Suprapubic skin (tissue), 4 donors: ENCODE results near the gene SRPX. TPM values are rescaled to one million over a fixed set of nuclear protein-coding genes. Genes with fewer than 3 reads are reported as not detected.

Experiments
- DNase-seq, 2 donors: peaks; one replicate each; pipeline ENCODE4 v3.0.0-alpha.2; 2019; ENCODE audit warnings: low spot score in 2 of 2
- H3K27ac ChIP-seq: fragments of 200-600 bp; sonication (generic); one replicate; pipeline ENCODE4 v1.5.1; 2019
- H3K27me3 ChIP-seq: fragments of 200-600 bp; sonication (generic); one replicate; pipeline ENCODE4 v1.5.1; 2019
- H3K36me3 ChIP-seq: fragments of 200-600 bp; sonication (generic); one replicate; pipeline ENCODE4 v1.5.1; 2019
- H3K4me1 ChIP-seq: fragments of 200-600 bp; sonication (generic); one replicate; pipeline ENCODE4 v1.5.1; 2019
- H3K4me3 ChIP-seq: fragments of 200-600 bp; sonication (generic); one replicate; pipeline ENCODE4 v1.5.1; 2019; ENCODE audit warnings: mild to moderate bottlenecking
- H3K9me3 ChIP-seq: fragments of 200-600 bp; sonication (generic); one replicate; pipeline ENCODE4 v1.5.1; 2019
- EP300 ChIP-seq: sonication (generic); formaldehyde crosslinking; IDR thresholded peaks from one replicate; pipeline ENCODE4 v1.6.1; 2017; ENCODE audit warnings: antibody characterized with exemption
- POLR2A ChIP-seq, 2 donors: fragments of 450-650 bp; IDR thresholded peaks; one replicate each; pipeline ENCODE4 v1.6.1; 2017; ENCODE audit warnings: antibody characterized with exemption in 2 of 2, mild to moderate bottlenecking in 2 of 2, moderate library complexity in 2 of 2
- POLR2AphosphoS5 ChIP-seq, 3 donors: sonication (generic); formaldehyde crosslinking; IDR thresholded peaks; one replicate each; pipeline ENCODE4 v1.6.1; 2017; ENCODE audit warnings: antibody characterized with exemption in 3 of 3
- WGBS: methylation state at CpG from one replicate; pipeline ENCODE4 v1.1.5; 2018; 5-methylcytosine and 5-hydroxymethylcytosine counted together
- total RNA-seq, 4 donors: library from RNA; depleted of rRNA; stranded (reverse); fragments of >200 nt; gene quantifications; one replicate each; pipeline ENCODE4 v1.1.0, GENCODE V29; 2016
- TF ChIP-seq, protein P1 (sequence below), 2 donors: fragments of 200-600 bp in 1 of 2; fragments of 450-650 bp in 1 of 2; sonication (generic) in 1 of 2; IDR thresholded peaks; one replicate each; pipeline ENCODE4 v1.5.1; 2016 to 2019; ENCODE audit warnings: antibody characterized with exemption in 2 of 2, mild to moderate bottlenecking in 1 of 2, moderate library complexity in 1 of 2

Gene SRPX
- total RNA-seq, 4 donors from 2014 or later: 18.4 to 46.5 (median 36.4) TPM

DNA sequence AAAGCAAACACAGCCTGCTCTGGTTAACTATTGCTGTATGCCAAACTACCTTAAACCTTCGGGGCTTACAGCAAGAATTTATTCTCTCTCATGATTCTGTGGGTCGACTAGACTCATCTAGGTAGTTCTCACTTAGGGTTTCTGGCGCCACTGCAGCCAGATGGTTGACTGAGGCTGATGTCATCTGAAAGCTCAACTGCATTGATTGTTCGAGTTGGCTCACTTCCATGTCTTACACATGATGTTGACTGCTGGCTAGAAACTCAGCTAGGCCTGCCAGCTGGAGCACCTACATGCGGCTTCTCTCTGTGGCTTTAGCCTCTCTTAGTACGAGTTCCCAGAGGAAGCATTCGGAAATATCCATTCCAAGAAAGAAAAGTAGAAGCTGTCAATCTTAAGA is 103.2 kb downstream of the SRPX start:
- Histone ChIP-seq H3K4me1 (no peaks in the 10 kb centered on the region), H3K27me3 (no peaks in the 10 kb centered on the region), H3K9me3 (no peaks in the 10 kb centered on the region), H3K36me3 (no peaks in the 10 kb centered on the region), H3K4me3 (no peak overlapping the region), H3K27ac (no peak overlapping the region)
- WGBS: 61% methylated on average over 7 of the region's 7 CpGs
- no peak for DNase-seq
- TF ChIP-seq POLR2A (IDR thresholded peaks at IDR 0.05) (no peak), POLR2AphosphoS5 (IDR thresholded peaks at IDR 0.05) (no peak), EP300 (no peak)
- TF ChIP-seq, protein P1, sequence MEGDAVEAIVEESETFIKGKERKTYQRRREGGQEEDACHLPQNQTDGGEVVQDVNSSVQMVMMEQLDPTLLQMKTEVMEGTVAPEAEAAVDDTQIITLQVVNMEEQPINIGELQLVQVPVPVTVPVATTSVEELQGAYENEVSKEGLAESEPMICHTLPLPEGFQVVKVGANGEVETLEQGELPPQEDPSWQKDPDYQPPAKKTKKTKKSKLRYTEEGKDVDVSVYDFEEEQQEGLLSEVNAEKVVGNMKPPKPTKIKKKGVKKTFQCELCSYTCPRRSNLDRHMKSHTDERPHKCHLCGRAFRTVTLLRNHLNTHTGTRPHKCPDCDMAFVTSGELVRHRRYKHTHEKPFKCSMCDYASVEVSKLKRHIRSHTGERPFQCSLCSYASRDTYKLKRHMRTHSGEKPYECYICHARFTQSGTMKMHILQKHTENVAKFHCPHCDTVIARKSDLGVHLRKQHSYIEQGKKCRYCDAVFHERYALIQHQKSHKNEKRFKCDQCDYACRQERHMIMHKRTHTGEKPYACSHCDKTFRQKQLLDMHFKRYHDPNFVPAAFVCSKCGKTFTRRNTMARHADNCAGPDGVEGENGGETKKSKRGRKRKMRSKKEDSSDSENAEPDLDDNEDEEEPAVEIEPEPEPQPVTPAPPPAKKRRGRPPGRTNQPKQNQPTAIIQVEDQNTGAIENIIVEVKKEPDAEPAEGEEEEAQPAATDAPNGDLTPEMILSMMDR (IDR thresholded peaks at IDR 0.05): no peak

DNA sequence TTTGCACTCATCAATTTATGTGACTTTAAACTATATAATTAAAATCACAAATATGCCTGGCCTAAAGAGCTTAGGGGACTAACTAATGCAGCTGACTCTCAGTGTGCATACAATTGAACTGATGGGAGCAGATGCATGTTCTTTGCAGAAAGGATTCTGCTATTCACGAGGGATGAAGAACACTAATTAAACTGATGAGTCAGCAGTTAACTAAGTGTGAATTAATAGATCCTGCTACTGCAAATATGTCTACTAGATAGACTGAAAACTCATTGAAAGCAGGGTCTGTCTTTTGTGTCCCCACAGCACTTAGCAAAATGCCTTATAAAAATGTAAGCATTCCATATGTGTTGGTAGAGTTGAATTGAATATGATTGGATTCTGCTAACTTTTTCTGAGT is 104.0 kb downstream of the SRPX start:
- 74% methylated on average over 1 of the region's 1 CpG for WGBS

DNA sequence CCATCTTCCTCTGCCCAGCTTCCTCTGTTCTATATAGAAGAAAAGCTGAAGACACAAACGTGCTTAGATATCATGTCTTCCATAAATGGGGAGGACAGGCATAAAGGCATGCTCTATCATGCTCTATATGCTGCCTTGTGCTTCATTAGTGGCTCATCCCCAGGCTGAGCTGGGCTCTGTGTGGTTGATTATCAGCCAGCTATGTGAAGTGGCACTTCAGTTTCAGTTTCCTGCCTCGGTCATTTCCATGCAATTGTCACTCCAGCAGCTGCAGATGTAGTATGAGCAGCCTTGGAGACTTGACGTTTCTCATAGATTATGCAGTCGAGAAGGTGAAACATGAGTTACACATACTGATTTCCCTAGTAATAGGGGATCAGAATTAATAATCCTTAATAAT is 108.1 kb downstream of the SRPX start:
- no peak overlapping the region for H3K4me3 ChIP-seq
- no peaks in the 10 kb centered on the region for H3K9me3 ChIP-seq
- no peaks in the 10 kb centered on the region for H3K4me1 ChIP-seq
- TF ChIP-seq, protein P1 (IDR thresholded peaks at IDR 0.05): no peak
- TF ChIP-seq EP300 (no peak), POLR2AphosphoS5 (IDR thresholded peaks at IDR 0.05) (no peak), POLR2A (IDR thresholded peaks at IDR 0.05) (no peak)
- no peaks in the 10 kb centered on the region for H3K27me3 ChIP-seq
- DNase-seq: no peak
- no peaks in the 10 kb centered on the region for H3K36me3 ChIP-seq
- WGBS: 49% methylated on average over 4 of the region's 4 CpGs
- no peak overlapping the region for H3K27ac ChIP-seq

More for the DNA sequence above, 104.0 kb downstream of the SRPX start:
- DNase-seq: no peak
- Histone ChIP-seq H3K4me1 (no peaks in the 10 kb centered on the region), H3K4me3 (no peak overlapping the region), H3K27me3 (no peaks in the 10 kb centered on the region), H3K27ac (no peak overlapping the region), H3K9me3 (no peaks in the 10 kb centered on the region), H3K36me3 (no peaks in the 10 kb centered on the region)
- TF ChIP-seq POLR2AphosphoS5 (IDR thresholded peaks at IDR 0.05): no peak
- TF ChIP-seq, protein P1 (IDR thresholded peaks at IDR 0.05): no peak
- no peak for TF ChIP-seq EP300
- no peak for TF ChIP-seq POLR2A (IDR thresholded peaks at IDR 0.05)

DNA sequence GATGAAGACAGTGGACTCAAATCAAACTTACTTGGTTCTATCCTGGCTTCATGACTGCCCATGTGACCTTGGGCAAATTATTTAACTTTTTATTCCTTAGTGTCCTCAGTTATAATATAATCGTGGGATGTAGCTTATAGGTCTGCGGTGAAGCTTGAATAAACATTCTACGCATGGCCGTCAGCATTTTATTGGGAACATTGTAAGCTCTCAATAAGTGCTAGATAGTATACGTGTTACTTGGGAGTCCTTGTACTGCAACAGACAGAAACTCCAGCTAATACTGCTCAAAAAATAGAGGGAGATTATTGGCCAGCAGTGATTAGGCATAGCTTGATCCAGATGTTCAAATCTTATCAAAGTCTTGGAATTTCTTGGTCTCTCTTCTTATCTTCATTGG is 109.5 kb downstream of the SRPX start:
- 87% methylated on average over 5 of the region's 5 CpGs for WGBS
- Histone ChIP-seq H3K36me3 (no peaks in the 10 kb centered on the region), H3K27ac (no peak overlapping the region), H3K4me3 (no peak overlapping the region), H3K27me3 (no peaks in the 10 kb centered on the region), H3K4me1 (peaks cover 3% of the 10 kb centered on the region), H3K9me3 (no peaks in the 10 kb centered on the region)
- DNase-seq: no peak
- no peak for TF ChIP-seq EP300
- TF ChIP-seq POLR2A (IDR thresholded peaks at IDR 0.05): no peak
- TF ChIP-seq POLR2AphosphoS5 (IDR thresholded peaks at IDR 0.05): no peak
- TF ChIP-seq, protein P1 (IDR thresholded peaks at IDR 0.05): no peak

DNA sequence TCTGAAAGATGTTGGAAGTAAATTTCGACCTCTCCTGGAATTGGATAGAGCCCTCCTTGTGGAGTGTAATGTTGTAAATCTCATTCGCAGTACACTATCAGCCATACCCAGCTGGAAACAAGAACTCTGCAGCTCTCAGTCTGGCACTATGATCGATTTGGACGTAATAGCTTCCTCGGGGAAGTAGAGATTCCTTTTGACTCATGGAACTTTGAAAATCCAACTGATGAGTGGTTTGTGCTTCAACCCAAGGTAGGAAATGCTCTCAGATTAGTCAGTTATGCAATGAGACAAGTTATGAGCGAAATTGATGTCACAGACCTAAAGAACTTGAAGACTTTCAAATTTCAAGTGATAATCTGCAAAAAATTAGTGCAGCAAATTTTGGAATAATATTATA is 110.4 kb downstream of the SRPX start:
- Histone ChIP-seq H3K9me3 (no peaks in the 10 kb centered on the region), H3K36me3 (no peaks in the 10 kb centered on the region), H3K27ac (no peak overlapping the region), H3K27me3 (no peaks in the 10 kb centered on the region), H3K4me1 (peaks cover 3% of the 10 kb centered on the region), H3K4me3 (no peak overlapping the region)
- no peak for DNase-seq
- 66% methylated on average over 6 of the region's 6 CpGs for WGBS
- TF ChIP-seq, protein P1 (IDR thresholded peaks at IDR 0.05): no peak
- TF ChIP-seq POLR2AphosphoS5 (IDR thresholded peaks at IDR 0.05): no peak
- TF ChIP-seq EP300: no peak
- TF ChIP-seq POLR2A (IDR thresholded peaks at IDR 0.05): no peak
